Liver (tissue), 9 donors: ENCODE data around the gene CDC42EP3. TPM values are rescaled to one million over a fixed set of nuclear protein-coding genes. Genes with fewer than 3 reads are reported as not detected.

Experiments
- DNase-seq: peaks from one replicate; pipeline ENCODE4 v3.0.0-alpha.2; 2017; ENCODE audit warnings: low spot score
- H3K27ac ChIP-seq, 2 donors: one replicate each; pipeline ENCODE4 v1.7.0; 2013; ENCODE audit warnings: inconsistent platforms in 2 of 2, low read length in 2 of 2, control low read depth in 1 of 2, low read depth in 1 of 2, mild to moderate bottlenecking in 1 of 2
- H3K27me3 ChIP-seq, 4 donors: one replicate each; pipeline versions ENCODE4 v1.6.1 to v1.7.0; 2013; ENCODE audit warnings: low read length in 3 of 4, inconsistent platforms in 1 of 4, mild to moderate bottlenecking in 1 of 4, moderate library complexity in 1 of 4; ENCODE audit not compliant: control insufficient read depth in 4 of 4, insufficient read depth in 4 of 4
- H3K36me3 ChIP-seq, 4 donors: one replicate each; pipeline versions ENCODE4 v1.6.1 to v1.7.0; 2013; ENCODE audit warnings: low read length in 3 of 4, mild to moderate bottlenecking in 3 of 4, low read depth in 1 of 4, moderate library complexity in 1 of 4; ENCODE audit not compliant: control insufficient read depth in 4 of 4, insufficient read depth in 3 of 4
- H3K4me1 ChIP-seq, 4 donors: one replicate each; pipeline versions ENCODE4 v1.6.1 to v1.7.0; 2013; ENCODE audit warnings: low read length in 3 of 4, mild to moderate bottlenecking in 3 of 4, moderate library complexity in 1 of 4; ENCODE audit not compliant: control insufficient read depth in 4 of 4, insufficient read depth in 4 of 4
- H3K4me3 ChIP-seq, 3 donors: one replicate each; pipeline versions ENCODE4 v1.6.1 to v1.7.0; 2013; ENCODE audit warnings: low read length in 3 of 3, control low read depth in 1 of 3, low read depth in 1 of 3, mild to moderate bottlenecking in 1 of 3
- H3K9ac ChIP-seq, 2 donors: one replicate each; pipeline ENCODE4 v1.7.0; 2013; ENCODE audit warnings: low read length in 2 of 2, mild to moderate bottlenecking in 2 of 2, moderate library complexity in 2 of 2, control low read depth in 1 of 2, low read depth in 1 of 2
- H3K9me3 ChIP-seq, 4 donors: one replicate each; pipeline versions ENCODE4 v1.6.1 to v1.7.0; 2013; ENCODE audit warnings: low read length in 3 of 4; ENCODE audit not compliant: control insufficient read depth in 4 of 4
- EGR1 ChIP-seq, 2 donors: IDR thresholded peaks; 2 replicates each; pipeline ENCODE4 v1.6.1; 2016 to 2018; ENCODE audit warnings: antibody characterized with exemption in 2 of 2, low read depth in 2 of 2
- FOXA1 ChIP-seq: IDR thresholded peaks from 2 replicates; pipeline ENCODE4 v1.6.1; 2016; ENCODE audit warnings: antibody characterized with exemption
- FOXA2 ChIP-seq: IDR thresholded peaks from 2 replicates; pipeline ENCODE4 v1.6.1; 2016; ENCODE audit warnings: antibody characterized with exemption
- GABPA ChIP-seq, 2 donors: IDR thresholded peaks in 1 of 2; conservative IDR thresholded peaks in 1 of 2; 2 replicates each; pipeline ENCODE4 v1.6.1; 2016; ENCODE audit warnings: antibody characterized with exemption in 2 of 2, mild to moderate bottlenecking in 1 of 2, moderate library complexity in 1 of 2
- HNF4A ChIP-seq, 2 donors: conservative IDR thresholded peaks; 2 replicates each; pipeline ENCODE4 v1.6.1; 2016; ENCODE audit warnings: antibody characterized with exemption in 2 of 2, mild to moderate bottlenecking in 2 of 2
- HNF4G ChIP-seq: IDR thresholded peaks from 2 replicates; pipeline ENCODE4 v1.6.1; 2016; ENCODE audit warnings: antibody characterized with exemption
- JUND ChIP-seq, 2 donors: IDR thresholded peaks; 2 replicates each; pipeline ENCODE4 v1.6.1; 2016; ENCODE audit warnings: antibody characterized with exemption in 2 of 2
- NR2F2 ChIP-seq: IDR thresholded peaks from 2 replicates; pipeline ENCODE4 v1.6.1; 2016; ENCODE audit warnings: antibody characterized with exemption
- RAD21 ChIP-seq, 2 donors: IDR thresholded peaks; 2 replicates each; pipeline ENCODE4 v1.6.1; 2016; ENCODE audit warnings: antibody characterized with exemption in 2 of 2, mild to moderate bottlenecking in 2 of 2
- RXRA ChIP-seq, 2 donors: IDR thresholded peaks; 2 replicates each; pipeline ENCODE4 v1.6.1; 2017 to 2018; ENCODE audit warnings: antibody characterized with exemption in 2 of 2, mild to moderate bottlenecking in 1 of 2
- SP1 ChIP-seq: IDR thresholded peaks from 2 replicates; pipeline ENCODE4 v1.6.1; 2018; ENCODE audit warnings: antibody characterized with exemption, mild to moderate bottlenecking
- TAF1 ChIP-seq: conservative IDR thresholded peaks from 2 replicates; pipeline ENCODE4 v1.6.1; 2016; ENCODE audit warnings: antibody characterized with exemption, mild to moderate bottlenecking
- YY1 ChIP-seq: IDR thresholded peaks from 2 replicates; pipeline ENCODE4 v1.6.1; 2016; ENCODE audit warnings: antibody characterized with exemption, mild to moderate bottlenecking
- WGBS: extraction: QIAGEN DNeasy Blood & Tissue Kit; methylation state at CpG from one replicate; pipeline ENCODE4 v1.1.7; 2013; 5-methylcytosine and 5-hydroxymethylcytosine counted together
- polyA plus RNA-seq, 2 donors: library from polyadenylated mRNA; stranded (reverse) in 1 of 2; unstranded in 1 of 2; fragments of 200-250 nt in 1 of 2; fragments of >200 nt in 1 of 2; fragmentation: Nextera tagmentation in 1 of 2; extraction: Ambion mirVana in 1 of 2; gene quantifications; one replicate each; pipeline versions ENCODE4 v1.2.1 to v1.2.3, GENCODE V29; 2013 to 2015
- total RNA-seq, 2 donors: library from RNA; depleted of rRNA; stranded (reverse); fragments of >200 nt; gene quantifications; one replicate each; pipeline ENCODE4 v1.2.3, GENCODE V29; 2014
- TF ChIP-seq, protein P1 (sequence below): fragments of 150-350 bp; IDR thresholded peaks from 2 replicates; pipeline ENCODE4 v1.5.1; 2017; ENCODE audit warnings: improper control_type of control experiment, low read depth, low read length; ENCODE audit not compliant: missing input control
- TF ChIP-seq, protein P2 (sequence below): IDR thresholded peaks from 2 replicates; pipeline ENCODE4 v1.6.1; 2016; ENCODE audit warnings: antibody characterized with exemption
- TF ChIP-seq, protein P3 (sequence below): IDR thresholded peaks from 2 replicates; pipeline ENCODE4 v1.6.1; 2016; ENCODE audit warnings: antibody characterized with exemption
- TF ChIP-seq, protein P4 (sequence below): IDR thresholded peaks from 2 replicates; pipeline ENCODE4 v1.6.1; 2016; ENCODE audit warnings: antibody characterized with exemption, mild to moderate bottlenecking
- TF ChIP-seq, protein P5 (sequence below): IDR thresholded peaks from 2 replicates; pipeline ENCODE4 v1.6.1; 2016; ENCODE audit warnings: antibody characterized with exemption
- donor health status: healthy.
- donor health status: healthy.
- donor health status: healthy.
- donor health status: healthy.
- donor health status: healthy.

CDC42EP3 gene
- total and polyA plus RNA-seq, 4 donors: 2.5 to 4.1 (median 3.3) TPM

DNA sequence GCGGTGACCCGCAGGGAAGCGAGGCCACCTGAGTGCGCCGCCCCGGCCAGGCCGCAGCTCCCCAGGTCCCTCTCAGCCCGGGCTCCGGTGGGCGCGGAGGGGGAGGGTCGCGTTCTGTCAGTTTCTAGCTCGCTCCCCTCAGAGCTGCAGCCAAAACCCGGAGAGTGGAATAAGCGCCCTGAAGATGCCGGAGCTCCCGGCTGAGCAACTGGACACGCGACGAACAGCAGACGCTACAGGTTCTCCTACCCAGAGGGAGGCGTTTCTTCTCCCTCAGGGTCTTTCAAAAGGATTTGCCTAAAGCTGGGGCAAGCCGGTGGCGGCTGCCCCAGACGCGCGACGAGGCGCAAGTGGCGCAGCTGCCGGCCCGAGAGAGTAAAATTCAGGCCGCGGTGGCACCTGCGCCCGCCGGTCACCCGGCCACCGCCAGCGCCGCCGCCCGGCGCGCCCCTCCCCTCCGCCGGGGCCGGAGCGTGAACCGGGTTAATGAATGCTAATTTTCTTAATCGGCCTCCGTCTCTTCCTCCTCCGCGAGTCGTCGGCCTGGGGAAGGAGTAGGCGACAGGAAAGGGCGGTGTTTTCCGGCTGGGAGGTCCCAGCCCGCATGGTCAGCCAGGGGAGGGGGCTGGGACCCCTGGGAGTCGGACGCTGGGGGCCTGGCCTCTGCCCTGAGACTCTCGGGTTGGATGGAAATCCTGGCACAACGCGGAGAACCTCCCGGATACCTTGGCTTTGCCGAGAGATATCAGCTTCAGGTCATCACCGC lies 845 bp upstream of the CDC42EP3 start:
- WGBS: under 1% methylated on average over 69 of the region's 69 CpGs
- Histone ChIP-seq H3K9ac (peak overlapping the region; percentile 56 to 65), H3K9me3 (no peaks in the 10 kb centered on the region), H3K27ac (peak overlapping the region; percentile 61 to 76), H3K4me1 (peaks cover 0 to 16% (median 11%) of the 10 kb centered on the region in 4 donors), H3K27me3 (no peaks in the 10 kb centered on the region), H3K36me3 (no peaks in the 10 kb centered on the region), H3K4me3 (peak overlapping the region; percentile 63 to 93 (median 88))
- DNase-seq: peak; percentile 75
- no peak for TF ChIP-seq FOXA2
- TF ChIP-seq NR2F2: peak; percentile 81
- no peak for TF ChIP-seq YY1
- no peak for TF ChIP-seq TAF1
- no peak for TF ChIP-seq HNF4A (conservative IDR thresholded peaks at IDR 0.05)
- TF ChIP-seq, protein P1, sequence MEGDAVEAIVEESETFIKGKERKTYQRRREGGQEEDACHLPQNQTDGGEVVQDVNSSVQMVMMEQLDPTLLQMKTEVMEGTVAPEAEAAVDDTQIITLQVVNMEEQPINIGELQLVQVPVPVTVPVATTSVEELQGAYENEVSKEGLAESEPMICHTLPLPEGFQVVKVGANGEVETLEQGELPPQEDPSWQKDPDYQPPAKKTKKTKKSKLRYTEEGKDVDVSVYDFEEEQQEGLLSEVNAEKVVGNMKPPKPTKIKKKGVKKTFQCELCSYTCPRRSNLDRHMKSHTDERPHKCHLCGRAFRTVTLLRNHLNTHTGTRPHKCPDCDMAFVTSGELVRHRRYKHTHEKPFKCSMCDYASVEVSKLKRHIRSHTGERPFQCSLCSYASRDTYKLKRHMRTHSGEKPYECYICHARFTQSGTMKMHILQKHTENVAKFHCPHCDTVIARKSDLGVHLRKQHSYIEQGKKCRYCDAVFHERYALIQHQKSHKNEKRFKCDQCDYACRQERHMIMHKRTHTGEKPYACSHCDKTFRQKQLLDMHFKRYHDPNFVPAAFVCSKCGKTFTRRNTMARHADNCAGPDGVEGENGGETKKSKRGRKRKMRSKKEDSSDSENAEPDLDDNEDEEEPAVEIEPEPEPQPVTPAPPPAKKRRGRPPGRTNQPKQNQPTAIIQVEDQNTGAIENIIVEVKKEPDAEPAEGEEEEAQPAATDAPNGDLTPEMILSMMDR: no peak
- TF ChIP-seq SP1: peak; percentile 12
- no peak for TF ChIP-seq JUND (IDR thresholded peaks at IDR 0.05)
- TF ChIP-seq RXRA (IDR thresholded peaks at IDR 0.05): peak in 1 of 2 donors; percentile 18
- TF ChIP-seq FOXA1: no peak
- peak in 1 of 2 donors; percentile 27 for TF ChIP-seq GABPA (IDR thresholded peaks at IDR 0.05 in 1 of 2, conservative IDR thresholded peaks at IDR 0.05 in 1 of 2)
- no peak for TF ChIP-seq RAD21 (IDR thresholded peaks at IDR 0.05)
- no peak for TF ChIP-seq HNF4G
- TF ChIP-seq EGR1 (IDR thresholded peaks at IDR 0.05; ENCODE audit: low read depth in 2 of 2): no peak
- TF ChIP-seq, protein P2, sequence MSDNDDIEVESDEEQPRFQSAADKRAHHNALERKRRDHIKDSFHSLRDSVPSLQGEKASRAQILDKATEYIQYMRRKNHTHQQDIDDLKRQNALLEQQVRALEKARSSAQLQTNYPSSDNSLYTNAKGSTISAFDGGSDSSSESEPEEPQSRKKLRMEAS: peak; percentile 28
- TF ChIP-seq, protein P3, sequence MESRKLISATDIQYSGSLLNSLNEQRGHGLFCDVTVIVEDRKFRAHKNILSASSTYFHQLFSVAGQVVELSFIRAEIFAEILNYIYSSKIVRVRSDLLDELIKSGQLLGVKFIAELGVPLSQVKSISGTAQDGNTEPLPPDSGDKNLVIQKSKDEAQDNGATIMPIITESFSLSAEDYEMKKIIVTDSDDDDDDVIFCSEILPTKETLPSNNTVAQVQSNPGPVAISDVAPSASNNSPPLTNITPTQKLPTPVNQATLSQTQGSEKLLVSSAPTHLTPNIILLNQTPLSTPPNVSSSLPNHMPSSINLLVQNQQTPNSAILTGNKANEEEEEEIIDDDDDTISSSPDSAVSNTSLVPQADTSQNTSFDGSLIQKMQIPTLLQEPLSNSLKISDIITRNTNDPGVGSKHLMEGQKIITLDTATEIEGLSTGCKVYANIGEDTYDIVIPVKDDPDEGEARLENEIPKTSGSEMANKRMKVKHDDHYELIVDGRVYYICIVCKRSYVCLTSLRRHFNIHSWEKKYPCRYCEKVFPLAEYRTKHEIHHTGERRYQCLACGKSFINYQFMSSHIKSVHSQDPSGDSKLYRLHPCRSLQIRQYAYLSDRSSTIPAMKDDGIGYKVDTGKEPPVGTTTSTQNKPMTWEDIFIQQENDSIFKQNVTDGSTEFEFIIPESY: no peak
- TF ChIP-seq, protein P4, sequence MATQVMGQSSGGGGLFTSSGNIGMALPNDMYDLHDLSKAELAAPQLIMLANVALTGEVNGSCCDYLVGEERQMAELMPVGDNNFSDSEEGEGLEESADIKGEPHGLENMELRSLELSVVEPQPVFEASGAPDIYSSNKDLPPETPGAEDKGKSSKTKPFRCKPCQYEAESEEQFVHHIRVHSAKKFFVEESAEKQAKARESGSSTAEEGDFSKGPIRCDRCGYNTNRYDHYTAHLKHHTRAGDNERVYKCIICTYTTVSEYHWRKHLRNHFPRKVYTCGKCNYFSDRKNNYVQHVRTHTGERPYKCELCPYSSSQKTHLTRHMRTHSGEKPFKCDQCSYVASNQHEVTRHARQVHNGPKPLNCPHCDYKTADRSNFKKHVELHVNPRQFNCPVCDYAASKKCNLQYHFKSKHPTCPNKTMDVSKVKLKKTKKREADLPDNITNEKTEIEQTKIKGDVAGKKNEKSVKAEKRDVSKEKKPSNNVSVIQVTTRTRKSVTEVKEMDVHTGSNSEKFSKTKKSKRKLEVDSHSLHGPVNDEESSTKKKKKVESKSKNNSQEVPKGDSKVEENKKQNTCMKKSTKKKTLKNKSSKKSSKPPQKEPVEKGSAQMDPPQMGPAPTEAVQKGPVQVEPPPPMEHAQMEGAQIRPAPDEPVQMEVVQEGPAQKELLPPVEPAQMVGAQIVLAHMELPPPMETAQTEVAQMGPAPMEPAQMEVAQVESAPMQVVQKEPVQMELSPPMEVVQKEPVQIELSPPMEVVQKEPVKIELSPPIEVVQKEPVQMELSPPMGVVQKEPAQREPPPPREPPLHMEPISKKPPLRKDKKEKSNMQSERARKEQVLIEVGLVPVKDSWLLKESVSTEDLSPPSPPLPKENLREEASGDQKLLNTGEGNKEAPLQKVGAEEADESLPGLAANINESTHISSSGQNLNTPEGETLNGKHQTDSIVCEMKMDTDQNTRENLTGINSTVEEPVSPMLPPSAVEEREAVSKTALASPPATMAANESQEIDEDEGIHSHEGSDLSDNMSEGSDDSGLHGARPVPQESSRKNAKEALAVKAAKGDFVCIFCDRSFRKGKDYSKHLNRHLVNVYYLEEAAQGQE: no peak
- TF ChIP-seq, protein P5, sequence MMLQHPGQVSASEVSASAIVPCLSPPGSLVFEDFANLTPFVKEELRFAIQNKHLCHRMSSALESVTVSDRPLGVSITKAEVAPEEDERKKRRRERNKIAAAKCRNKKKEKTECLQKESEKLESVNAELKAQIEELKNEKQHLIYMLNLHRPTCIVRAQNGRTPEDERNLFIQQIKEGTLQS: no peak
